GM12878 (cell line): ENCODE results near the gene AGR3.

Experiments
- MYC ChIP-seq: IDR thresholded peaks from 2 replicates; pipeline ENCODE4 v1.6.1; 2011; ENCODE audit warnings: mild to moderate bottlenecking, low read length, moderate library complexity, inconsistent platforms; ENCODE audit not compliant: insufficient read depth, insufficient replicate concordance, insufficient read length, severe bottlenecking
- TF ChIP-seq, protein P1 (sequence below): IDR thresholded peaks from 2 replicates; pipeline ENCODE4 v1.6.1; 2012; ENCODE audit warnings: improper control_type of control experiment, low read depth, low read length; ENCODE audit not compliant: insufficient replicate concordance
- TF ChIP-seq, protein P2 (sequence below), 3 experiments: IDR thresholded peaks in 2 of 3; conservative IDR thresholded peaks in 1 of 3; 2 replicates each; pipeline ENCODE4 v1.5.1; 2011; ENCODE audit warnings: low read depth in 3 of 3, low read length in 3 of 3, mild to moderate bottlenecking in 3 of 3, control low read depth in 2 of 3, moderate library complexity in 2 of 3, inconsistent platforms in 1 of 3, mixed read lengths in 1 of 3; ENCODE audit not compliant: control insufficient read depth in 2 of 3, insufficient read depth in 1 of 3; ENCODE audit errors: extremely low read depth in 1 of 3
- TF ChIP-seq, protein P3 (sequence below): IDR thresholded peaks from 2 replicates; pipeline ENCODE4 v1.6.1; 2012; ENCODE audit warnings: mild to moderate bottlenecking, low read depth, low read length

DNA sequence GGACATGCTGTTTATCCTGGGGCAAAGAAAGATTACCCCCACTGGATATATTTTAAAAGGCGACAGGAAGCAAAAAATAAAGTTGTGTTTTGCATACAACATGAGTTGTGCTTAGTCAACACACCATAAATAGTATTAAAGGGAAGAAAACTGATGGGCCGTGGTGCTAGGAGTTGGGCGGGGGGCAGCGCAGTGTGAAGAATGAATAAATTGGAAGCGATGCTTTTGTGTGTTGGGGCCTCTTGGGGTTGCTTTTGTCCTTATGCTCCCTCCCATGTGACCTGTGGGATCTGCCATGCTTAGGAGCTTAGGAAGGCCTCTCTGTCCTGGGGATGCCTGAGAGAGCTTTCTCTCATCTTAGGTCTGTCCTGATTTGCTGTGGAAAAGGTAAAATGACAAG is 35.0 kb upstream of the AGR3 start:
- TF ChIP-seq, protein P1, sequence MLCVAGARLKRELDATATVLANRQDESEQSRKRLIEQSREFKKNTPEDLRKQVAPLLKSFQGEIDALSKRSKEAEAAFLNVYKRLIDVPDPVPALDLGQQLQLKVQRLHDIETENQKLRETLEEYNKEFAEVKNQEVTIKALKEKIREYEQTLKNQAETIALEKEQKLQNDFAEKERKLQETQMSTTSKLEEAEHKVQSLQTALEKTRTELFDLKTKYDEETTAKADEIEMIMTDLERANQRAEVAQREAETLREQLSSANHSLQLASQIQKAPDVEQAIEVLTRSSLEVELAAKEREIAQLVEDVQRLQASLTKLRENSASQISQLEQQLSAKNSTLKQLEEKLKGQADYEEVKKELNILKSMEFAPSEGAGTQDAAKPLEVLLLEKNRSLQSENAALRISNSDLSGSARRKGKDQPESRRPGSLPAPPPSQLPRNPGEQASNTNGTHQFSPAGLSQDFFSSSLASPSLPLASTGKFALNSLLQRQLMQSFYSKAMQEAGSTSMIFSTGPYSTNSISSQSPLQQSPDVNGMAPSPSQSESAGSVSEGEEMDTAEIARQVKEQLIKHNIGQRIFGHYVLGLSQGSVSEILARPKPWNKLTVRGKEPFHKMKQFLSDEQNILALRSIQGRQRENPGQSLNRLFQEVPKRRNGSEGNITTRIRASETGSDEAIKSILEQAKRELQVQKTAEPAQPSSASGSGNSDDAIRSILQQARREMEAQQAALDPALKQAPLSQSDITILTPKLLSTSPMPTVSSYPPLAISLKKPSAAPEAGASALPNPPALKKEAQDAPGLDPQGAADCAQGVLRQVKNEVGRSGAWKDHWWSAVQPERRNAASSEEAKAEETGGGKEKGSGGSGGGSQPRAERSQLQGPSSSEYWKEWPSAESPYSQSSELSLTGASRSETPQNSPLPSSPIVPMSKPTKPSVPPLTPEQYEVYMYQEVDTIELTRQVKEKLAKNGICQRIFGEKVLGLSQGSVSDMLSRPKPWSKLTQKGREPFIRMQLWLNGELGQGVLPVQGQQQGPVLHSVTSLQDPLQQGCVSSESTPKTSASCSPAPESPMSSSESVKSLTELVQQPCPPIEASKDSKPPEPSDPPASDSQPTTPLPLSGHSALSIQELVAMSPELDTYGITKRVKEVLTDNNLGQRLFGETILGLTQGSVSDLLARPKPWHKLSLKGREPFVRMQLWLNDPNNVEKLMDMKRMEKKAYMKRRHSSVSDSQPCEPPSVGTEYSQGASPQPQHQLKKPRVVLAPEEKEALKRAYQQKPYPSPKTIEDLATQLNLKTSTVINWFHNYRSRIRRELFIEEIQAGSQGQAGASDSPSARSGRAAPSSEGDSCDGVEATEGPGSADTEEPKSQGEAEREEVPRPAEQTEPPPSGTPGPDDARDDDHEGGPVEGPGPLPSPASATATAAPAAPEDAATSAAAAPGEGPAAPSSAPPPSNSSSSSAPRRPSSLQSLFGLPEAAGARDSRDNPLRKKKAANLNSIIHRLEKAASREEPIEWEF = no peak
- TF ChIP-seq, protein P2, sequence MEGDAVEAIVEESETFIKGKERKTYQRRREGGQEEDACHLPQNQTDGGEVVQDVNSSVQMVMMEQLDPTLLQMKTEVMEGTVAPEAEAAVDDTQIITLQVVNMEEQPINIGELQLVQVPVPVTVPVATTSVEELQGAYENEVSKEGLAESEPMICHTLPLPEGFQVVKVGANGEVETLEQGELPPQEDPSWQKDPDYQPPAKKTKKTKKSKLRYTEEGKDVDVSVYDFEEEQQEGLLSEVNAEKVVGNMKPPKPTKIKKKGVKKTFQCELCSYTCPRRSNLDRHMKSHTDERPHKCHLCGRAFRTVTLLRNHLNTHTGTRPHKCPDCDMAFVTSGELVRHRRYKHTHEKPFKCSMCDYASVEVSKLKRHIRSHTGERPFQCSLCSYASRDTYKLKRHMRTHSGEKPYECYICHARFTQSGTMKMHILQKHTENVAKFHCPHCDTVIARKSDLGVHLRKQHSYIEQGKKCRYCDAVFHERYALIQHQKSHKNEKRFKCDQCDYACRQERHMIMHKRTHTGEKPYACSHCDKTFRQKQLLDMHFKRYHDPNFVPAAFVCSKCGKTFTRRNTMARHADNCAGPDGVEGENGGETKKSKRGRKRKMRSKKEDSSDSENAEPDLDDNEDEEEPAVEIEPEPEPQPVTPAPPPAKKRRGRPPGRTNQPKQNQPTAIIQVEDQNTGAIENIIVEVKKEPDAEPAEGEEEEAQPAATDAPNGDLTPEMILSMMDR (IDR thresholded peaks at IDR 0.05 in 2 of 3, conservative IDR thresholded peaks at IDR 0.05 in 1 of 3; ENCODE audit: control insufficient read depth in 2 of 3, extremely low read depth in 1 of 3, insufficient read depth in 1 of 3, low read depth in 3 of 3, low read length in 3 of 3) = no peak
- TF ChIP-seq MYC = no peak
- TF ChIP-seq, protein P3, sequence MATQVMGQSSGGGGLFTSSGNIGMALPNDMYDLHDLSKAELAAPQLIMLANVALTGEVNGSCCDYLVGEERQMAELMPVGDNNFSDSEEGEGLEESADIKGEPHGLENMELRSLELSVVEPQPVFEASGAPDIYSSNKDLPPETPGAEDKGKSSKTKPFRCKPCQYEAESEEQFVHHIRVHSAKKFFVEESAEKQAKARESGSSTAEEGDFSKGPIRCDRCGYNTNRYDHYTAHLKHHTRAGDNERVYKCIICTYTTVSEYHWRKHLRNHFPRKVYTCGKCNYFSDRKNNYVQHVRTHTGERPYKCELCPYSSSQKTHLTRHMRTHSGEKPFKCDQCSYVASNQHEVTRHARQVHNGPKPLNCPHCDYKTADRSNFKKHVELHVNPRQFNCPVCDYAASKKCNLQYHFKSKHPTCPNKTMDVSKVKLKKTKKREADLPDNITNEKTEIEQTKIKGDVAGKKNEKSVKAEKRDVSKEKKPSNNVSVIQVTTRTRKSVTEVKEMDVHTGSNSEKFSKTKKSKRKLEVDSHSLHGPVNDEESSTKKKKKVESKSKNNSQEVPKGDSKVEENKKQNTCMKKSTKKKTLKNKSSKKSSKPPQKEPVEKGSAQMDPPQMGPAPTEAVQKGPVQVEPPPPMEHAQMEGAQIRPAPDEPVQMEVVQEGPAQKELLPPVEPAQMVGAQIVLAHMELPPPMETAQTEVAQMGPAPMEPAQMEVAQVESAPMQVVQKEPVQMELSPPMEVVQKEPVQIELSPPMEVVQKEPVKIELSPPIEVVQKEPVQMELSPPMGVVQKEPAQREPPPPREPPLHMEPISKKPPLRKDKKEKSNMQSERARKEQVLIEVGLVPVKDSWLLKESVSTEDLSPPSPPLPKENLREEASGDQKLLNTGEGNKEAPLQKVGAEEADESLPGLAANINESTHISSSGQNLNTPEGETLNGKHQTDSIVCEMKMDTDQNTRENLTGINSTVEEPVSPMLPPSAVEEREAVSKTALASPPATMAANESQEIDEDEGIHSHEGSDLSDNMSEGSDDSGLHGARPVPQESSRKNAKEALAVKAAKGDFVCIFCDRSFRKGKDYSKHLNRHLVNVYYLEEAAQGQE = no peak
